SJCRH30 (cell line): ENCODE measurements around the gene CELSR2. TPM values are rescaled to one million over a fixed set of nuclear protein-coding genes. Genes with fewer than 3 reads are reported as not detected.

Experiments
- DNase-seq, 2 experiments: peaks; one replicate each; pipeline ENCODE4 v3.0.0-alpha.2; 2015 to 2020
- H3K27ac ChIP-seq: fragments of 250-450 bp; sonication (Bioruptor Pico); 2 replicates; pipeline ENCODE4 v1.5.1; 2020; ENCODE audit warnings: mild to moderate bottlenecking, moderate library complexity
- H3K27me3 ChIP-seq: fragments of 250-450 bp; sonication (Bioruptor Pico); 2 replicates; pipeline ENCODE4 v1.5.1; 2020; ENCODE audit warnings: mild to moderate bottlenecking, moderate library complexity
- H3K36me3 ChIP-seq: fragments of 250-450 bp; sonication (Bioruptor Pico); 2 replicates; pipeline ENCODE4 v1.5.1; 2020; ENCODE audit warnings: mild to moderate bottlenecking, moderate library complexity
- H3K4me1 ChIP-seq: fragments of 250-450 bp; sonication (Bioruptor Pico); 2 replicates; pipeline ENCODE4 v1.5.1; 2020; ENCODE audit warnings: mild to moderate bottlenecking, moderate library complexity
- H3K4me3 ChIP-seq: fragments of 250-450 bp; sonication (Bioruptor Pico); 2 replicates; pipeline ENCODE4 v1.5.1; 2020; ENCODE audit warnings: mild to moderate bottlenecking, moderate library complexity
- H3K9me3 ChIP-seq: fragments of 250-450 bp; sonication (Bioruptor Pico); replicated peaks from 2 replicates; pipeline ENCODE4 v1.5.1; 2020; ENCODE audit warnings: mild to moderate bottlenecking, moderate library complexity
- total RNA-seq: library from RNA; depleted of rRNA; stranded (reverse); fragments of >200 nt; shearing (Covaris generic); gene quantifications from 2 replicates; pipeline ENCODE4 v1.2.3, GENCODE V29; 2014

CELSR2 gene
- total RNA-seq, 1 experiment from 2014 or later: 4.0 TPM

DNA sequence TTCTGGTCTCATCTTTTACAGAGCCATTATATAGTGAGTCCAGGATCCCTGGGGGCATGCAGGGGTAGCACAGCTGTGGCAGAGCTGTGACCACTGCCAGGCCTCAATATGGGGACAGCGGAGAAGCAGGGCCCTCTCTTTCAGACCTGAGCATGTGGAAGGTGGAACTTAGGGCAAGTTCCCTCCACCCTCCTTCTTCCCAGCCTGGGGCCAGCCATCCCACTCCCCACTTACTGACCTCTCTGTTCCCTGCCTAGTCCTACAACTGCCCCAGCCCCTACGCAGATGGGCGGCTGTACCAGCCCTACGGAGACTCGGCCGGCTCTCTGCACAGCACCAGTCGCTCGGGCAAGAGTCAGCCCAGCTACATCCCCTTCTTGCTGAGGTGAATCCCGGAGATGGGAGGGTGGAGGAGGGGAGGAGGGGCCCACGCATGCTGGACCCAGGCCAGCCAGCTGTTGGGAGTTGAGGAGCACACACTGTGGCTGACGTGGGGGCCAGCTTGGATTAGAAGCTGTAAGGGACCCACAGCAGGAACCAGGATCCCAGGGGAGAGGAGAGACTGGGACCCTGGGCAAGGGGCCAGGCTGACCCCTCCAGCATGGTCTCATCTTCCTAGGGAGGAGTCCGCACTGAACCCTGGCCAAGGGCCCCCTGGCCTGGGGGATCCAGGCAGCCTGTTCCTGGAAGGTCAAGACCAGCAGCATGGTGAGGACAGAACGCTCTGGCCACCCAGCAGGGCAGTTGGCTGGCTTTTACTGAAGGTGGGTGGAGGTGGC lies 22.9 kb downstream of the CELSR2 start:
- H3K36me3 ChIP-seq: no peaks in the 10 kb centered on the region
- H3K4me1 ChIP-seq: peaks cover 50% of the 10 kb centered on the region
- H3K4me3 ChIP-seq: no peak overlapping the region
- H3K9me3 ChIP-seq: no peaks in the 10 kb centered on the region
- no peak overlapping the region for H3K27ac ChIP-seq
- peak; percentile 76 to 86 for DNase-seq
- H3K27me3 ChIP-seq: no peaks in the 10 kb centered on the region

DNA sequence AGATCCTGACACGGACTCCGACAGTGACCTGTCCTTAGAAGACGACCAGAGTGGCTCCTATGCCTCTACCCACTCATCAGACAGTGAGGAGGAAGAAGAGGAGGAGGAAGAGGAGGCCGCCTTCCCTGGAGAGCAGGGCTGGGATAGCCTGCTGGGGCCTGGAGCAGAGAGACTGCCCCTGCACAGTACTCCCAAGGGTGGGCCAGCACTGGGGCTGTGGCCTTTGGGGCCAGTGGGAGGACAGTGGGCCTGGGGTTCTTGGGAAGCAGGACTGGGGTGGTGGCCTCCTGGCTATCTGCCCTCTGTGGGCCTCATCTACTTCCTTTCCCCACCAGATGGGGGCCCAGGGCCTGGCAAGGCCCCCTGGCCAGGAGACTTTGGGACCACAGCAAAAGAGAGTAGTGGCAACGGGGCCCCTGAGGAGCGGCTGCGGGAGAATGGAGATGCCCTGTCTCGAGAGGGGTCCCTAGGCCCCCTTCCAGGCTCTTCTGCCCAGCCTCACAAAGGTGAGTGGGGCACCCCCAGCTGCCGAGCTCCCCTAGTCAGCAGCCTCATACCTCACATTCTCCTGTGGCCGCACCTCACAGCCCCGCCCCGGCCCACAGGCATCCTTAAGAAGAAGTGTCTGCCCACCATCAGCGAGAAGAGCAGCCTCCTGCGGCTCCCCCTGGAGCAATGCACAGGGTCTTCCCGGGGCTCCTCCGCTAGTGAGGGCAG lies 23.6 kb downstream of the CELSR2 start:
- H3K27me3 ChIP-seq: no peaks in the 10 kb centered on the region
- H3K36me3 ChIP-seq: no peaks in the 10 kb centered on the region
- no peak for DNase-seq
- no peak overlapping the region for H3K4me3 ChIP-seq
- H3K4me1 ChIP-seq: peaks cover 50% of the 10 kb centered on the region
- no peaks in the 10 kb centered on the region for H3K9me3 ChIP-seq
- no peak overlapping the region for H3K27ac ChIP-seq

DNA sequence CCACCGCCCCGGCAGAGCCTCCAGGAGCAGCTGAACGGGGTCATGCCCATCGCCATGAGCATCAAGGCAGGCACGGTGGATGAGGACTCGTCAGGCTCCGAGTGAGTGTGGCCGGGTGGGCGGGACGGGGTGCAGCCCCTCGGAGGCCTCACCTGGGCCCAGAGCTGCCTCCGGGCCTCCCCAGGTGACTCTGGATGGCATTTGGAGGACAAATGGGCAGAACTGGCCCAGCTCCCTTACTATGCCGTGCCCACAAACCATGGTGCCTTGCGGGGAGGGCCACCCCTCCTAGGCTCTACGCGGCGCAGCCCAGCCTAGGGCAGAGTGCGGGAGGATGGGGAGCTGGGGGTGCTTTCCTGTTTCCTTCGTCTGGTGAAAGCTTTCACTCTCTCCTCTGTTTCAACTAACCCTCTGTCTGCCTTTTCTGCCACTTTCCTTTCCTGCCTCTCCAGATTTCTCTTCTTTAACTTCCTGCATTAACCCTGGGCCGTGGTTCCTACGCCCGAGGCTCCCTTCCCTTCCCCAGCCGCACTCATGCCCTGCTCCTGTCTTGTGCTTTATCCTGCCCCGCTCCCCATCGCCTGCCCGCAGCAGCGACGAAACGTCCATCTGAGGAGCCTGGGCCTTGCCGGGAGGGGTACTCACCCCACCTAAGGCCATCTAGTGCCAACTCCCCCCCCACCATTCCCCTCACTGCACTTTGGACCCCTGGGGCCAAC lies 24.4 kb downstream of the CELSR2 start:
- Histone ChIP-seq H3K27ac (no peak overlapping the region), H3K27me3 (no peaks in the 10 kb centered on the region), H3K36me3 (peaks cover 7% of the 10 kb centered on the region; the same call in 1 of the 2 replicates), H3K4me3 (no peak overlapping the region; the same call in 1 of the 2 replicates), H3K9me3 (no peaks in the 10 kb centered on the region), H3K4me1 (peaks cover 50% of the 10 kb centered on the region)
- no peak for DNase-seq

DNA sequence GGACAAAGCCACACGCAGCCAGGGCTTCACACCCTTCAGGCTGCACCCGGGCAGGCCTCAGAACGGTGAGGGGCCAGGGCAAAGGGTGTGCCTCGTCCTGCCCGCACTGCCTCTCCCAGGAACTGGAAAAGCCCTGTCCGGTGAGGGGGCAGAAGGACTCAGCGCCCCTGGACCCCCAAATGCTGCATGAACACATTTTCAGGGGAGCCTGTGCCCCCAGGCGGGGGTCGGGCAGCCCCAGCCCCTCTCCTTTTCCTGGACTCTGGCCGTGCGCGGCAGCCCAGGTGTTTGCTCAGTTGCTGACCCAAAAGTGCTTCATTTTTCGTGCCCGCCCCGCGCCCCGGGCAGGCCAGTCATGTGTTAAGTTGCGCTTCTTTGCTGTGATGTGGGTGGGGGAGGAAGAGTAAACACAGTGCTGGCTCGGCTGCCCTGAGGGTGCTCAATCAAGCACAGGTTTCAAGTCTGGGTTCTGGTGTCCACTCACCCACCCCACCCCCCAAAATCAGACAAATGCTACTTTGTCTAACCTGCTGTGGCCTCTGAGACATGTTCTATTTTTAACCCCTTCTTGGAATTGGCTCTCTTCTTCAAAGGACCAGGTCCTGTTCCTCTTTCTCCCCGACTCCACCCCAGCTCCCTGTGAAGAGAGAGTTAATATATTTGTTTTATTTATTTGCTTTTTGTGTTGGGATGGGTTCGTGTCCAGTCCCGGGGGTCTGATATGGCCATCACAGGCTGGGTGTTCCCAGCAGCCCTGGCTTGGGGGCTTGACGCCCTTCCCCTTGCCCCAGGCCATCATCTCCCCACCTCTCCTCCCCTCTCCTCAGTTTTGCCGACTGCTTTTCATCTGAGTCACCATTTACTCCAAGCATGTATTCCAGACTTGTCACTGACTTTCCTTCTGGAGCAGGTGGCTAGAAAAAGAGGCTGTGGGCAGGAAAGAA lies 25.5 kb downstream of the CELSR2 start:
- Histone ChIP-seq H3K9me3 (no peaks in the 10 kb centered on the region), H3K27ac (peak overlapping the region; percentile 5; the same call in 1 of the 2 replicates), H3K4me1 (peaks cover 45% of the 10 kb centered on the region), H3K4me3 (peak overlapping the region; percentile 39), H3K36me3 (peaks cover 7% of the 10 kb centered on the region; the same call in 1 of the 2 replicates), H3K27me3 (no peaks in the 10 kb centered on the region)
- DNase-seq: peak; percentile 67 to 78

DNA sequence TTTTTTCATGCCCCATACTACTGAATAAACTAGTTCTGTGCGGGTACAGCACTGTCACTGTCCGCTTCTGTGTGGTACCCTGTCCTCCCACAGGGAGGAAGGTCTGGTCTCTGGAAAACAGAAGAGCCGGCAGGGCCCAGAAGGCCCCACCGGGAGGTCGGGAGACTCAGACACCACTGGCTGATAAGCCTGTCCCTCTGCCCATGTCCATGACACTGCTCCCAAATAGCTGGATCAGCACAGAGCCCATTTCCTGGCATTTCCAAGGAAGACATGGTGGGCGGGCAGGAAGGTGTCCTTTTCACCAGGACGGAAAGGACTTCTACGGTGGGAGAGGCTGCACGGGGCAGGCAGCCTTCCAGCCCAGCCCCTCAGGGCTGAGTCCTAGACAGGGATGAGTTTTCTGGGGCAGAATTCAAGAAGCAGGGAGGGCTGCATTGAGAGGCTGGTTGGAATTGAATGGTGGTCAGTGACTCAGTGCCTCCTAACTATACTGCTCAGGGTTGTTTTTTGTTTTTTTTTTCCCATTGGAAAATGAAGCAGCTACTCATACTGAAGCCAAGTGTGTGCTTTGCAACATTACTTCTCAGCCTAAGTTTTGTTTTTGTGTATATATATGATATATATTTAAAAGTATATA lies 26.5 kb downstream of the CELSR2 start:
- Histone ChIP-seq H3K4me1 (peaks cover 42% of the 10 kb centered on the region), H3K27me3 (no peaks in the 10 kb centered on the region), H3K27ac (peak overlapping the region; percentile 0; the same call in 1 of the 2 replicates), H3K4me3 (peak overlapping the region; percentile 39), H3K36me3 (peaks cover 7% of the 10 kb centered on the region; the same call in 1 of the 2 replicates), H3K9me3 (no peaks in the 10 kb centered on the region)
- DNase-seq: peak; percentile 35 to 55

DNA sequence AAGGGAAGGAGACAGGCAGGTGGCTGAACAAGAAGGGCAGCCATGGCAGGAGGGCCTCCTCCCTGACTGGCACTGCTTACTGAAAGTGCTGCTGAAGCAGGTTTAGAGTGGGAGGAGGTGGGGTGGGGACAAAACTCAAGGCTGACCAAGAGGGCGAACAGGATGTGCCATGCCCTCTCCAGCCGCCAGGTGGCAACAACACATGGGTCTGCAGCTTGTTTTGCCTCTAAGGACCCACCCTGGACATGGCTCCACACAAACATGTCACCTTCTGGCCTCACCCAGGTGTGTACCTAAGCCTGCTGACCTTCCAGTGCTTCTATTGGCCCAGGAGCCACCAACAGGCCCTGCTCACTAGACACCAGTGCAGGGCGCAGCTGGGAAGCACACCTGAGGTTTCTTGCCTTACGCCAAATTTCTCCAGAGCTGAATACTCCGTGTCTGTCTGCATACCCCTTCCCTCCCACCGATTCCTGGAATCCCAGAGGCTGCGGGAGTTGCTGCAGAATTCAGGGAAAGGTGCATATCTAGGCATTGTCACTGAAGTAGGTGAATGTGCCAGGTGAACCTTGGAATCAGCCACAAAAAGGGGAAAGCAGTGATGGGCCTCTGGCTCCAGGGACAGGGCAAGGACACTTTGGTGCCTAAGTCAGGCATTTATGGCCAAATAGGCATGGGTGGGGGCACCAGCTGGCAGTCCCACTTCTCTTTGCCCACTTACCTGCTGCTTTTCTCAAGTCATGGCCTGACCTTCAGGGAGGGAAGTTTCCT lies 28.3 kb downstream of the CELSR2 start:
- H3K4me1 ChIP-seq: peaks cover 37% of the 10 kb centered on the region
- peaks cover 10% of the 10 kb centered on the region; the same call in 1 of the 2 replicates for H3K36me3 ChIP-seq
- no peaks in the 10 kb centered on the region for H3K9me3 ChIP-seq
- DNase-seq: peak; percentile 58 to 69
- no peak overlapping the region for H3K27ac ChIP-seq
- H3K4me3 ChIP-seq: no peak overlapping the region
- H3K27me3 ChIP-seq: no peaks in the 10 kb centered on the region

DNA sequence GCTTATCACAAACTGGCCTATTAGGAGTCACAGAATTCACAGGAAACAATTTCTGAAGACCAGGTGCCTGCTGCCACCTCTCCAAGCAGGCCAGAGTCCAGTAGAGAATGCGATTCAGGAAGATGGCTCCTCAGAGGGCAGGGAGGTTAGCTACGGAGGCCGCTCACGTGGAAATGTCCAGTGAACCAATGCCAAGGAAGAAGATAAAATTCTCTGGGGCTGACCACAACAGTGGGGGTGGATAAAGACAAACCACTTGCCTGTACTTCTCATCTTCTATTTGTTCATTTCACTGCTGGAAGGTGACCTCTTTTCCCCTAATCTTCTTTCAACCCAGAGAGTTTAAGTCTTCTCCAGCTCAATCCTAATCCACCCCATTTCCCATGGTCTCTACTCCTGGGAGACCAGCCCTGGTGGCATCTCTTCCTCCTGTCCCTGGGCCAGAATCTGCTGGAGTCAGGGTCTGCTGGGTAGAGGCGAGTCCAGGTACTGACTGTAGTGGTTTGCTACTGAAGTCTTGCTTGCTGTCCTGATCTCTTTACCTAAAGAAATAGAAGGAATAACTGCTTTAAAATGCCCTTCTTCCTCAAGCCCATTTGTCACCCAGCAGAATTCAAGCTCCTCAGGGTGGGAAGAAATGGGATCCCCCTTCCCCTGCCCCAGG lies 30.4 kb downstream of the CELSR2 start:
- Histone ChIP-seq H3K9me3 (no peaks in the 10 kb centered on the region), H3K4me3 (no peak overlapping the region), H3K36me3 (peaks cover 10% of the 10 kb centered on the region; the same call in 1 of the 2 replicates), H3K4me1 (peaks cover 24% of the 10 kb centered on the region), H3K27me3 (no peaks in the 10 kb centered on the region), H3K27ac (no peak overlapping the region)
- DNase-seq: no peak

DNA sequence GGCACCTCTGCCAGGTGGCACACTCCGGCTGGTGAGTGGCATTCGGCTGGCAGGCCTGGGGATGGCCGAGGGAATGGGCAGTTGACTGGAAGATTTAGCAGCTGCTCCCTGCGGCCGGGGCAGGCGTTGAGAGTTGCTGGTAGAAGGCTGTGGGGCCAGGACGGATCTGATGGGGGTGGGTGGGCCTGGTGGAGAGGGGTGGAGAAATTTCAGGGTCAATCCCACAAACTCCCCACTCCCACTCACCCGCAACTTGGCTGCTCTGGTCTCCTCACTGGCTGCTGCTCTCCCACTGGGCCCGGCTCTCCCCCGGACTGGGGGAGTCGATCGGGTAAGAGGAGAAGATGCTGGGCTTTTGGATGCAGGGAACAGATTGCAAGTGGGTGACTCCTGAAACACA lies 31.5 kb downstream of the CELSR2 start:
- peaks cover 10% of the 10 kb centered on the region; the same call in 1 of the 2 replicates for H3K36me3 ChIP-seq
- DNase-seq: no peak
- no peak overlapping the region for H3K4me3 ChIP-seq
- no peak overlapping the region for H3K27ac ChIP-seq
- peaks cover 15% of the 10 kb centered on the region for H3K4me1 ChIP-seq
- no peaks in the 10 kb centered on the region for H3K9me3 ChIP-seq
- no peaks in the 10 kb centered on the region for H3K27me3 ChIP-seq

DNA sequence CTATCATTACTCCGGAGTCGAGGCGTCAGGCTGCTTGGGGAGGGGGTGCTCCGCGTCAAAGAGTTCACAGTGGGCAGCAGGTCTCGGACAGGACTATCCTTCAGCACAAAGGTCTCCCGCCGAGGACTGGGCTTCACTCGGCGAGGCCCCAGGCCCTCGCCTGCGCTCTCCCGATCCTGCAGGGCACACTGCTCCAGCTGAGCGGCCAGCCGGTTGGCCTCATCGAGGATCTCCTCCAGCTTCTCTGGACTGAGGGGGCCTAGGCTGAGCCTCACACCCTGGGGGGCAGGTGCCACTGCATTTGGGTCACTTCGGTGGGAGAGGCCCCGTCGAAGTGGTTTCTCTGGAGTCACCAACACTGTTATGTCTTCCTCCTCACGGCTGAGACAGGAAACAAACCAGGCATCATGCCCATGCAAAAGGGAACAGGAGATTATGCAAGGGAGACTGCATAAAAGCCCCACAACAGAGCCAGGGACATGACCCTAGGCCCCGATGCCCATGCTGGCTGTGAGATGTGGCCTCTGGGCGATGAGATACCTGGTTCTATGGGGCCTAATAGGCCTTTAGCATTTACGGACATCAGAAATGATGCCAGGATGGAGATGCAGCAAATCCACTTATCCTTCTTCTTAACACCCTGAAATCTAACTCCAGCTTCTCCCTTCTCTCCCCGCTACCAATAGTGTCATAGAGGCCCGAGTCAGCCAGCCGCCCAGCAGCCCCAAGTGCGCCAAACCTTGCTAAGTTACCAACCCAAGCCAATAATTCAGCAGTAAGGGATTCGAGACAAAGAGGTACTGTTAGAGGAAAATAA lies 32.5 kb downstream of the CELSR2 start:
- Histone ChIP-seq H3K27ac (no peak overlapping the region; the same call in 1 of the 2 replicates), H3K27me3 (no peaks in the 10 kb centered on the region), H3K4me1 (peaks cover 8% of the 10 kb centered on the region), H3K9me3 (no peaks in the 10 kb centered on the region), H3K4me3 (peak overlapping the region; percentile 70), H3K36me3 (peaks cover 10% of the 10 kb centered on the region; the same call in 1 of the 2 replicates)
- no peak for DNase-seq

DNA sequence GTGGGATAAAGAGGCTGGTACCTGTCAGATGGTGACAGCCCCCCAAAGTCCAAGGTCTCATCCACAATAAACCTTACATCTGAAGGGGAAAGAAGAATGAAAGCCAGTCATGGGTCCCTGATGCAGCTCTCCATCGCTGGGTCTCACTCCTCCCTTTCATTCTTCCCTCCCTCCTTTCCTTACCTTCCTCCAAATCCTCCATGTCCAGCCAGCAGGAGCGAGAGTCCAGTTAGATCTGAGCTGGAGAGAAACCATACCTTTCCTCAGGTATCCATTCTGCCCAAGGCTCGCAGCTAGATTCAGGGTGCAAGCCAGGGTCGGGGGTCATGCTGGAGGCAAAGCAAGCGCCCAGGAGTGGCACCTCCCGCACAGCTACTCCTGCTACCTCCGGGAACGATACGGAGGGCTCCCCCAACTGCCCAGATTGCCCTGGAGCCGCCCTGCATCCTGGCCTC lies 33.2 kb downstream of the CELSR2 start:
- peak overlapping the region; percentile 77 for H3K27ac ChIP-seq
- no peaks in the 10 kb centered on the region for H3K27me3 ChIP-seq
- H3K4me1 ChIP-seq: peaks cover 8% of the 10 kb centered on the region
- H3K4me3 ChIP-seq: peak overlapping the region; percentile 70
- H3K9me3 ChIP-seq: no peaks in the 10 kb centered on the region
- no peak for DNase-seq
- peaks cover 10% of the 10 kb centered on the region; the same call in 1 of the 2 replicates for H3K36me3 ChIP-seq

DNA sequence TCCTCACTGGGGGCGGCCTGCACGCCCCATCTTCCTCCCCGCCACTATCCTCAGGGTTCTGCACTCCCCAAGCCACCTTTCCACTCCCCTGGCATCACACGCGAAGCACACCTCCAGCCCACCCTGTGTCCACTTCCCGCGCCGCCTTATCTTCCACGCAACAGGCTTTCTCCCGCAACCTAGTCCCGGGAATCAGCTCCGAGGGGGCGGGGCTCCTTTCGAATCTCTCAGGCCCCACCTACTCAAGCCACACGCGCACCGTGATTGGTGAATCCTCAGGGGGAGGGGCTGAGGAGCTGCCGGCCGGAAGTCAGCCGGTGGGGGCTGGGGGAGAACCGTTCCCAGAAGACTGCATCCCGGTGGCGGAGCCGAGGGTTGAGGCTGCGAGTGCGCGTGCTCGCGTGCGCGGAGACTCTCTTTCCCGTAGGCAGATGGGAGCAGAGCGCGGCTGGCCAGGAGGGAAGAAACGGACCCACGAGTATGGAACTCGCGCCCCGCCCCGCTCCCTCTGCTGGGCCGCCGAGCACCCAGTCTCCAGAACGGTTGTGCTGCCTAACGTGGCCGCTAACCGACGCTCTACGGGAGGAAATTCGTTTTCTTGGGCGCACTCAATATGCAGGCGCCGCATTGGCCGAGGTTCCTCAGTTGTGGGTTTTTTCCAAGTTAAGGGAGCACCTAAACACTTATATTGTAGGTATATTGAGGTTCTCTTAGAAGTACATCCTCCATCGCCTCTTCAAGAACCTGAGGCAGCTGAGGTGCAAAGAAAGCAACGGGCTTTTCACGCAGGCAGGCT lies 33.8 kb downstream of the CELSR2 start, which contains the start of gene PSRC1:
Gene PSRC1 (minus strand): TSS at position 194 of the 796 bp plus-strand sequence.
- peak within 1 kb of the TSS; percentile 77 for H3K27ac ChIP-seq
- DNase-seq: peak; percentile 97 to 98
- H3K36me3 ChIP-seq: peaks cover 8% of the 10 kb centered on the region; the same call in 1 of the 2 replicates
- no peaks in the 10 kb centered on the region for H3K9me3 ChIP-seq
- no peaks in the 10 kb centered on the region for H3K27me3 ChIP-seq
- peak within 1 kb of the TSS; percentile 70 for H3K4me3 ChIP-seq
- H3K4me1 ChIP-seq: peaks cover 8% of the 10 kb centered on the region
